ENCODE measurements around the gene CTDP1.

The CTDP1 gene

GRCh38 chr18:79644006-79644665 is 35.5 kb upstream of the CTDP1 start:
- H3K9me3 ChIP-seq (ENCODE audit: control insufficient read depth, insufficient read depth, low read depth, low read length), result no peaks in the 10 kb centered on the region
- H3K4me1 ChIP-seq (ENCODE audit: control insufficient read depth, insufficient read depth, low read length), result no peaks in the 10 kb centered on the region; the same call in 1 of the 2 replicates
- CTCF ChIA-PET, result interaction anchor here (0.7 to 6.6 kb wide), 11 partner anchors 9 to 268 kb away, joined by 3 to 92 read pairs (median 5); no protein-coding TSS in a partner anchor
- no peak overlapping the region for H3K27ac ChIP-seq (ENCODE audit: extremely low read depth, low read depth, low read length)
- H3K36me3 ChIP-seq (ENCODE audit: control insufficient read depth in 2 of 2, insufficient read depth in 1 of 2, low read length in 2 of 2), result no peaks in the 10 kb centered on the region
- H3K4me3 ChIP-seq (ENCODE audit: low read depth, low read length), result no peak overlapping the region
- POLR2A ChIA-PET, result no interaction called here
- TF ChIP-seq ZXDB (tag by site-specific recombination; IDR thresholded peaks at IDR 0.05) (peak; percentile 51; the same call in 1 of the 2 replicates), ZNF660 (tag by site-specific recombination; IDR thresholded peaks at IDR 0.05) (0 out of 2 replicates have a peak, but pooled peaks have one; percentile 41), ZNF48 (tag by site-specific recombination; IDR thresholded peaks at IDR 0.05) (no peak), ZNF701 (tag by site-specific recombination; IDR thresholded peaks at IDR 0.05) (no peak), ELK4 (IDR thresholded peaks at IDR 0.05; ENCODE audit: borderline replicate concordance, low read depth, low read length) (no peak), ZBTB10 (tag by site-specific recombination; IDR thresholded peaks at IDR 0.05) (peak; percentile 86), ZNF596 (tag by site-specific recombination; IDR thresholded peaks at IDR 0.05) (no peak), ZBTB17 (tag by site-specific recombination; IDR thresholded peaks at IDR 0.05) (no peak), ZNF423 (tag by site-specific recombination; IDR thresholded peaks at IDR 0.05) (0 out of 2 replicates have a peak, but pooled peaks have one; percentile 49), ZNF561 (tag by site-specific recombination; IDR thresholded peaks at IDR 0.05; ENCODE audit: borderline replicate concordance) (0 out of 2 replicates have a peak, but pooled peaks have one; percentile 38), ZNF777 (tag by site-specific recombination; IDR thresholded peaks at IDR 0.05; ENCODE audit: borderline replicate concordance) (peak; percentile 77), ZNF785 (tag by site-specific recombination; IDR thresholded peaks at IDR 0.05) (no peak), SP3 (tag by site-specific recombination; IDR thresholded peaks at IDR 0.05) (peak; percentile 55), ZNF416 (tag by site-specific recombination; IDR thresholded peaks at IDR 0.05) (no peak), WT1 (tag by site-specific recombination; IDR thresholded peaks at IDR 0.05) (0 out of 2 replicates have a peak, but pooled peaks have one; percentile 20), ZNF426 (tag by site-specific recombination; IDR thresholded peaks at IDR 0.05) (no peak), KLF16 (tag by site-specific recombination; IDR thresholded peaks at IDR 0.05) (peak; percentile 58; the same call in 1 of the 2 replicates), CTCF (tag by site-specific recombination; IDR thresholded peaks at IDR 0.05) (peak; percentile 87), ZSCAN30 (tag by site-specific recombination; IDR thresholded peaks at IDR 0.05) (peak; percentile 77; the same call in 1 of the 2 replicates), REPIN1 (tag by site-specific recombination; IDR thresholded peaks at IDR 0.05; ENCODE audit: low read depth) (no peak), ZNF692 (tag by site-specific recombination; IDR thresholded peaks at IDR 0.05) (0 out of 2 replicates have a peak, but pooled peaks have one; percentile 34), SP2 (tag by site-specific recombination; IDR thresholded peaks at IDR 0.05) (peak; percentile 28; the same call in 1 of the 2 replicates), GLIS1 (tag by site-specific recombination; IDR thresholded peaks at IDR 0.05) (peak; percentile 89), ZNF654 (tag by site-specific recombination; IDR thresholded peaks at IDR 0.05; ENCODE audit: low read depth) (peak; percentile 81), ZNF280D (tag by site-specific recombination; IDR thresholded peaks at IDR 0.05) (0 out of 2 replicates have a peak, but pooled peaks have one; percentile 18), GLIS2 (tag by site-specific recombination; IDR thresholded peaks at IDR 0.05) (peak; percentile 81), ZNF394 (tag by site-specific recombination; IDR thresholded peaks at IDR 0.05; ENCODE audit: borderline replicate concordance) (0 out of 2 replicates have a peak, but pooled peaks have one; percentile 12), TCF7L2 (IDR thresholded peaks at IDR 0.05; ENCODE audit: borderline replicate concordance, low read depth, low read length) (no peak)

All from HEK293 (cell line).